HFFc6 (cell line): ENCODE measurements around the gene KDELR3. TPM values are rescaled to one million over a fixed set of nuclear protein-coding genes. Genes with fewer than 3 reads are reported as not detected.

Source experiments
- DNase-seq: peaks from one replicate; pipeline ENCODE4 v3.0.0-alpha.2; 2018
- H3K27ac Mint-ChIP-seq: 2 replicates; pipeline ENCODE4 v1.8.0; 2020; ENCODE audit warnings: mild to moderate bottlenecking, mixed read lengths
- H3K27me3 Mint-ChIP-seq: 2 replicates; pipeline ENCODE4 v1.8.0; 2021; ENCODE audit warnings: mild to moderate bottlenecking, moderate library complexity, mixed read lengths; ENCODE audit not compliant: insufficient read depth
- H3K36me3 Mint-ChIP-seq: 2 replicates; pipeline ENCODE4 v1.8.0; 2021; ENCODE audit warnings: low read depth, mixed read lengths
- H3K4me1 Mint-ChIP-seq: 2 replicates; pipeline ENCODE4 v1.8.0; 2020; ENCODE audit warnings: low read depth, mixed read lengths
- H3K4me3 Mint-ChIP-seq: 2 replicates; pipeline ENCODE4 v1.8.0; 2020; ENCODE audit warnings: mild to moderate bottlenecking, moderate library complexity, mixed read lengths
- H3K9me3 Mint-ChIP-seq: 2 replicates; pipeline ENCODE4 v1.8.0; 2020; ENCODE audit warnings: mild to moderate bottlenecking, mixed read lengths
- CTCF ChIP-seq: fragments of 200-600 bp; sonication (generic); IDR thresholded peaks from 2 replicates; pipeline ENCODE4 v1.5.0; 2021; ENCODE audit warnings: antibody characterized with exemption, mild to moderate bottlenecking
- total RNA-seq, 6 experiments: library from RNA; stranded (reverse); fragmentation: NEBNext Ultra II Directional; extraction: Animal tissue kit (Norgen Biotek cat#: 25700); gene quantifications; 2 replicates in 1 of 6; 3 replicates in 5 of 6; pipeline ENCODE4 v1.2.3, GENCODE V29; 2021

The KDELR3 gene
- total RNA-seq, 6 experiments from 2014 or later, result 138 to 187 (median 172) TPM

- peaks cover 52% of the 10 kb centered on the region for H3K27me3 Mint-ChIP-seq
- H3K27ac Mint-ChIP-seq, result no peak overlapping the region
- no peaks in the 10 kb centered on the region for H3K9me3 Mint-ChIP-seq
- H3K4me3 Mint-ChIP-seq, result no peak overlapping the region
- no peak for TF ChIP-seq CTCF
- no peak for DNase-seq
- no peaks in the 10 kb centered on the region; the same call in 1 of the 2 replicates for H3K4me1 Mint-ChIP-seq
- no peaks in the 10 kb centered on the region for H3K36me3 Mint-ChIP-seq
Measured at GRCh38 chr22:38446018-38446601, 21.8 kb upstream of the KDELR3 start.

GRCh38 chr22:38448945-38449745, 18.8 kb upstream of the KDELR3 start:
- TF ChIP-seq CTCF, result no peak
- Mint-ChIP-seq H3K27ac (no peak overlapping the region), H3K36me3 (no peaks in the 10 kb centered on the region), H3K9me3 (no peaks in the 10 kb centered on the region), H3K27me3 (peaks cover 61% of the 10 kb centered on the region), H3K4me3 (no peak overlapping the region), H3K4me1 (no peaks in the 10 kb centered on the region; the same call in 1 of the 2 replicates)
- DNase-seq, result no peak

- Mint-ChIP-seq H3K4me3 (no peak overlapping the region; the same call in 1 of the 2 replicates), H3K36me3 (no peaks in the 10 kb centered on the region), H3K9me3 (no peaks in the 10 kb centered on the region), H3K4me1 (no peaks in the 10 kb centered on the region; the same call in 1 of the 2 replicates), H3K27me3 (peaks cover 61% of the 10 kb centered on the region), H3K27ac (no peak overlapping the region)
- no peak for DNase-seq
- TF ChIP-seq CTCF, result no peak
Measured at GRCh38 chr22:38449776-38450175, 18.1 kb upstream of the KDELR3 start.

GRCh38 chr22:38450234-38450797, 17.6 kb upstream of the KDELR3 start:
- Mint-ChIP-seq H3K27me3 (peaks cover 57% of the 10 kb centered on the region), H3K36me3 (no peaks in the 10 kb centered on the region), H3K4me3 (no peak overlapping the region), H3K27ac (no peak overlapping the region), H3K4me1 (no peaks in the 10 kb centered on the region; the same call in 1 of the 2 replicates), H3K9me3 (no peaks in the 10 kb centered on the region)
- no peak for DNase-seq
- TF ChIP-seq CTCF, result no peak

- H3K4me3 Mint-ChIP-seq, result no peak overlapping the region
- H3K4me1 Mint-ChIP-seq, result no peaks in the 10 kb centered on the region; the same call in 1 of the 2 replicates
- no peak overlapping the region for H3K27ac Mint-ChIP-seq
- no peak for DNase-seq
- no peaks in the 10 kb centered on the region for H3K9me3 Mint-ChIP-seq
- no peaks in the 10 kb centered on the region for H3K36me3 Mint-ChIP-seq
- peaks cover 51% of the 10 kb centered on the region for H3K27me3 Mint-ChIP-seq
- no peak for TF ChIP-seq CTCF
Measured at GRCh38 chr22:38451404-38451803, 16.5 kb upstream of the KDELR3 start.
